ENCODE results near the gene DNAH11. TPM values are rescaled to one million over a fixed set of nuclear protein-coding genes. Genes with fewer than 3 reads are reported as not detected.

The DNAH11 gene
- total and polyA plus RNA-seq, 2 of the 8 experiments (the other 6 are each of a cell fraction or from before 2014, with no cell fraction given): 1.8 to 4.9 TPM

DNA sequence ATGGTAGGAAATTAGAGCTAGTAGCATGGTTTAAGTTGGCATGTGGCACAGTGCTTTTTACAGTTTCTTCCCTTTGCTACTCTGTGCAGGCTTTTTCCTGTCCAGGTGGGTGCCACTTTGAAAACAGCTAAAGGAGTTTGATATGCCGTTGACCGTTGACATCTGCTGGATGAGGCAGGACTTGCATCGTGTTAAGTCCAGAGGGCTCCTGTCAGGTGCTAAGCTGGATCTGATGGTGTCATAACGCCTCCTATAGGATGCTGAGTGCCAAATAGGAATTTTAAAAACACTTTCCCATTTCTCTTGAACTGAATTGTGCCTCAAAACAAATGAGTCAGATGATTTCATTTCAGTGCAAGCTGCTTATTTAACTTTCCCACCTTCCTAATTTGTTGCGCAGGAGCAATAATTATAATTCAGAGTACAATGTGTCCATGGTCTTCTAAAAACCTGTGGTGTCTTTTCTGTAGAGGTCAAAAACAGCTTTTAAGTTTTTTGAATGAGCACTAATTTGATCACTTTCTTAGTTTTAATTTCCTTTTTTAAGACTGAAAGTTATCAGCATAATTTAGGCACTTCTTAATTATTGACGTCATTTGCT is 224.6 kb downstream of the DNAH11 start:
- H3K14ac ChIP-seq (ENCODE audit: insufficient read length): no peak overlapping the region
- no peak overlapping the region for H2AK5ac ChIP-seq (ENCODE audit: low read depth, low read length)
- no peaks in the 10 kb centered on the region for H3K79me2 ChIP-seq (ENCODE audit: control insufficient read depth in 1 of 2, insufficient read depth in 2 of 2, low read length in 2 of 2)
- ChIA-PET CTCF (ENCODE audit: partially characterized antibody) (interaction anchor here (0.5 to 4.2 kb wide), 69 partner anchors 9 to 1116 kb away, joined by 3 to 47 read pairs (median 4); no protein-coding TSS in a partner anchor), POLR2A (ENCODE audit: partially characterized antibody) (no interaction called here)
- no peaks in the 10 kb centered on the region for H3K23me2 ChIP-seq (ENCODE audit: low read depth, low read length)
- H3K36me3 ChIP-seq (ENCODE audit: control insufficient read depth in 2 of 4, insufficient read depth in 4 of 4, low read length in 3 of 4): no peaks in the 10 kb centered on the region
- H4K8ac ChIP-seq (ENCODE audit: extremely low read depth, insufficient read depth, low read length): no peak overlapping the region
- DNase-seq (ENCODE audit: low read depth in 1 of 2, low spot score in 2 of 2) (peak in 1 of 2 experiments; percentile 73), FAIRE-seq (peak; percentile 100)
- no peak overlapping the region for H2BK120ac ChIP-seq (replicated peaks; ENCODE audit: low read depth, low read length)
- H3K27ac ChIP-seq (ENCODE audit: low read depth, low read length): no peak overlapping the region
- H3K56ac ChIP-seq (replicated peaks; ENCODE audit: insufficient read length, low read depth, low read length): no peak overlapping the region
- H2BK12ac ChIP-seq (ENCODE audit: low read depth, low read length): peak overlapping the region; percentile 4; the same call in 1 of the 2 replicates
- H2BK15ac ChIP-seq (ENCODE audit: low read length): no peak overlapping the region
- H2BK5ac ChIP-seq (ENCODE audit: low read depth, low read length): no peak overlapping the region
- H3K23ac ChIP-seq (ENCODE audit: insufficient read length): no peak overlapping the region
- no peaks in the 10 kb centered on the region for H3K9me3 ChIP-seq (ENCODE audit: insufficient read depth in 2 of 2, low read depth in 1 of 2, low read length in 1 of 2)
- no peaks in the 10 kb centered on the region for H4K20me1 ChIP-seq (replicated peaks in 1 of 2; ENCODE audit: control insufficient read depth in 1 of 2, insufficient read depth in 2 of 2, low read length in 2 of 2)
- H3K9ac ChIP-seq (replicated peaks in 1 of 4; ENCODE audit: extremely low read depth in 1 of 4, low read depth in 3 of 4, low read length in 3 of 4): no peak overlapping the region
- no peaks in the 10 kb centered on the region for H3K79me1 ChIP-seq (ENCODE audit: low read depth, low read length)
- H3K27me3 ChIP-seq (replicated peaks in 1 of 4; ENCODE audit: control insufficient read depth in 3 of 4, extremely low read depth in 1 of 4, insufficient read depth in 3 of 4, low read length in 3 of 4): no peaks in the 10 kb centered on the region
- H3K4me1 ChIP-seq (replicated peaks in 1 of 4; ENCODE audit: control insufficient read depth in 3 of 4, insufficient read depth in 4 of 4, low read length in 3 of 4): peaks cover 0 to 14% (median 7%) of the 10 kb centered on the region in 4 experiments; a peak in 5 of 7 replicates
- H2AFZ ChIP-seq (ENCODE audit: low read length): no peak overlapping the region
- peak overlapping the region; percentile 40; the same call in 1 of the 2 replicates for H2BK20ac ChIP-seq (ENCODE audit: low read length)
- H3K4me2 ChIP-seq (ENCODE audit: insufficient read depth in 1 of 2, low read depth in 2 of 2, low read length in 2 of 2): no peak overlapping the region
- H4K5ac ChIP-seq (ENCODE audit: insufficient read length, low read depth, low read length): peak overlapping the region; percentile 41
- H3K4ac ChIP-seq (replicated peaks; ENCODE audit: insufficient read length, low read depth, low read length): no peak overlapping the region
- no peak overlapping the region for H3K18ac ChIP-seq (ENCODE audit: extremely low read depth, low read length)
- 32% methylated on average over 6 of the region's 6 CpGs; no CpG with 5 or more reads in 1 of the 2 experiments for WGBS, 2 experiments (ENCODE audit: extremely low coverage in 1 of 2, insufficient coverage in 1 of 2, insufficient read length in 1 of 2, insufficient replicate concordance in 2 of 2, low coverage in 1 of 2, low lambda C conversion rate in 2 of 2, missing lambda C conversion rate in 1 of 2)
- no peak overlapping the region for H3K4me3 ChIP-seq (ENCODE audit: extremely low read depth in 1 of 4, insufficient read depth in 2 of 4, low read depth in 3 of 4, low read length in 4 of 4)
- no peak overlapping the region for H4K91ac ChIP-seq (replicated peaks; ENCODE audit: insufficient read length, low read length)
- TF ChIP-seq TAF7 (optimal IDR thresholded peaks at IDR 0.05; ENCODE audit: borderline replicate concordance, low read depth, low read length) (no peak), RBBP5 (IDR thresholded peaks at IDR 0.05; ENCODE audit: borderline replicate concordance, low read depth, low read length) (no peak), CBX5 (IDR thresholded peaks at IDR 0.05; ENCODE audit: low read depth, low read length) (no peak), EZH2 (IDR thresholded peaks at IDR 0.05; ENCODE audit: low read depth, low read length, severe bottlenecking) (no peak), POLR2AphosphoS5 (IDR thresholded peaks at IDR 0.05; ENCODE audit: low read depth, low read length) (no peak), CTCF (IDR thresholded peaks at IDR 0.05; ENCODE audit: control extremely low read depth in 1 of 3, insufficient read depth in 1 of 3, low read depth in 1 of 3, low read length in 3 of 3) (peak; percentile 79 to 100 (median 98)), MAX (IDR thresholded peaks at IDR 0.05) (0 out of 2 replicates have a peak, but pooled peaks have one; percentile 24)
- TF ChIP-seq, protein P1, sequence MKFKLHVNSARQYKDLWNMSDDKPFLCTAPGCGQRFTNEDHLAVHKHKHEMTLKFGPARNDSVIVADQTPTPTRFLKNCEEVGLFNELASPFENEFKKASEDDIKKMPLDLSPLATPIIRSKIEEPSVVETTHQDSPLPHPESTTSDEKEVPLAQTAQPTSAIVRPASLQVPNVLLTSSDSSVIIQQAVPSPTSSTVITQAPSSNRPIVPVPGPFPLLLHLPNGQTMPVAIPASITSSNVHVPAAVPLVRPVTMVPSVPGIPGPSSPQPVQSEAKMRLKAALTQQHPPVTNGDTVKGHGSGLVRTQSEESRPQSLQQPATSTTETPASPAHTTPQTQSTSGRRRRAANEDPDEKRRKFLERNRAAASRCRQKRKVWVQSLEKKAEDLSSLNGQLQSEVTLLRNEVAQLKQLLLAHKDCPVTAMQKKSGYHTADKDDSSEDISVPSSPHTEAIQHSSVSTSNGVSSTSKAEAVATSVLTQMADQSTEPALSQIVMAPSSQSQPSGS (IDR thresholded peaks at IDR 0.05; ENCODE audit: low read length): no peak
